ENCODE results near the gene MXRA5. TPM values are rescaled to one million over a fixed set of nuclear protein-coding genes. Genes with fewer than 3 reads are reported as not detected.
A peak's percentile ranks its signal among the peaks of the same experiment; 100 is the strongest.
"Not testable (repeated sequence)": the region's sequence is repeated elsewhere in the genome, so short reads cannot be mapped to it uniquely, and the experiment has no call there.

The MXRA5 gene, protein sequence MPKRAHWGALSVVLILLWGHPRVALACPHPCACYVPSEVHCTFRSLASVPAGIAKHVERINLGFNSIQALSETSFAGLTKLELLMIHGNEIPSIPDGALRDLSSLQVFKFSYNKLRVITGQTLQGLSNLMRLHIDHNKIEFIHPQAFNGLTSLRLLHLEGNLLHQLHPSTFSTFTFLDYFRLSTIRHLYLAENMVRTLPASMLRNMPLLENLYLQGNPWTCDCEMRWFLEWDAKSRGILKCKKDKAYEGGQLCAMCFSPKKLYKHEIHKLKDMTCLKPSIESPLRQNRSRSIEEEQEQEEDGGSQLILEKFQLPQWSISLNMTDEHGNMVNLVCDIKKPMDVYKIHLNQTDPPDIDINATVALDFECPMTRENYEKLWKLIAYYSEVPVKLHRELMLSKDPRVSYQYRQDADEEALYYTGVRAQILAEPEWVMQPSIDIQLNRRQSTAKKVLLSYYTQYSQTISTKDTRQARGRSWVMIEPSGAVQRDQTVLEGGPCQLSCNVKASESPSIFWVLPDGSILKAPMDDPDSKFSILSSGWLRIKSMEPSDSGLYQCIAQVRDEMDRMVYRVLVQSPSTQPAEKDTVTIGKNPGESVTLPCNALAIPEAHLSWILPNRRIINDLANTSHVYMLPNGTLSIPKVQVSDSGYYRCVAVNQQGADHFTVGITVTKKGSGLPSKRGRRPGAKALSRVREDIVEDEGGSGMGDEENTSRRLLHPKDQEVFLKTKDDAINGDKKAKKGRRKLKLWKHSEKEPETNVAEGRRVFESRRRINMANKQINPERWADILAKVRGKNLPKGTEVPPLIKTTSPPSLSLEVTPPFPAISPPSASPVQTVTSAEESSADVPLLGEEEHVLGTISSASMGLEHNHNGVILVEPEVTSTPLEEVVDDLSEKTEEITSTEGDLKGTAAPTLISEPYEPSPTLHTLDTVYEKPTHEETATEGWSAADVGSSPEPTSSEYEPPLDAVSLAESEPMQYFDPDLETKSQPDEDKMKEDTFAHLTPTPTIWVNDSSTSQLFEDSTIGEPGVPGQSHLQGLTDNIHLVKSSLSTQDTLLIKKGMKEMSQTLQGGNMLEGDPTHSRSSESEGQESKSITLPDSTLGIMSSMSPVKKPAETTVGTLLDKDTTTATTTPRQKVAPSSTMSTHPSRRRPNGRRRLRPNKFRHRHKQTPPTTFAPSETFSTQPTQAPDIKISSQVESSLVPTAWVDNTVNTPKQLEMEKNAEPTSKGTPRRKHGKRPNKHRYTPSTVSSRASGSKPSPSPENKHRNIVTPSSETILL (N-terminal part only)
- polyA plus RNA-seq (ENCODE audit: insufficient read length in 4 of 4), result 10 to 100 TPM in 3 of 4 donors, 1 to 10 TPM in 1; 7.1 to 83.7 (median 10.6) TPM

DNA sequence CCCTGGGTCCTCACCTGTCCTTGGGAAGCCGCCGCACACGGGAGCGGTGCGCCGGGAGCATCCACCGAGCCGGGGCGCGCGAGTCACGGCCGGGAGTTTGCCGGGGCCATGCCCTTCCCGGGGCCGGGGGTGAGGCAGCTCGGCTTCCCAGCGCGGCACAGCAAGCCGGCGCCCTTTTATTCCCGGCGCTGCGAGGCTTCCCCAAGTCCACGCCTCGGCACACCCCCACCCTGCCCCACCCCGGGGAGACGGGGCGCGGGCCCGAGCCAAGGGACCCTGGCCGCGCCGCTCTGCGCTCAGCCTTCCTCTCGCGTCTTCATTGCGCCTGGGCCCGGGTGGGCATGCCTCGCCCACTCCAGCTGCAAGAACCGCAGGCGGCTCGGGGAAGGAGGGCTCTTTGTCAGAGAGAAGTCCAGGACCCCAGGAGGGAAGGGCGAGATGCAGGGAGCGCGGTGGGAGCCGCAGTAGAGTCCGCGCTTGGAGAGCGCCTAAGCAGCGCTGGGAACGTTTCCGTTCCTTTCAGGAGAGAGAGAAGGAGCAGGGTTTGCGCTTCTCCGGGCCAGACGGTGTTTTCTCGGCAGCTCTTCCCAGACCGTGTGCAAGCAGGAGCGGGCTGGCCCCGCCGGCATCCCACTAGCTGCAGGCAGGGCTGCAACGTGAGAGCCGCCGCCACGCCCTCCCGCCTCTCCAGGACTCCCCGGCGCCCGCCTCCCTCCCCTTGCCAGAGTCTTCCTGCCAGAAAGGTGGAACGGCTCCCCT, at the start of gene MXRA5:
Gene MXRA5 (minus strand): TSS at position 152 of the 759 bp plus-strand sequence. CDS start 2,819 bp downstream, outside the sequence.
- no peak for DNase-seq (ENCODE audit: low read depth in 4 of 4, low spot score in 3 of 4)

DNA sequence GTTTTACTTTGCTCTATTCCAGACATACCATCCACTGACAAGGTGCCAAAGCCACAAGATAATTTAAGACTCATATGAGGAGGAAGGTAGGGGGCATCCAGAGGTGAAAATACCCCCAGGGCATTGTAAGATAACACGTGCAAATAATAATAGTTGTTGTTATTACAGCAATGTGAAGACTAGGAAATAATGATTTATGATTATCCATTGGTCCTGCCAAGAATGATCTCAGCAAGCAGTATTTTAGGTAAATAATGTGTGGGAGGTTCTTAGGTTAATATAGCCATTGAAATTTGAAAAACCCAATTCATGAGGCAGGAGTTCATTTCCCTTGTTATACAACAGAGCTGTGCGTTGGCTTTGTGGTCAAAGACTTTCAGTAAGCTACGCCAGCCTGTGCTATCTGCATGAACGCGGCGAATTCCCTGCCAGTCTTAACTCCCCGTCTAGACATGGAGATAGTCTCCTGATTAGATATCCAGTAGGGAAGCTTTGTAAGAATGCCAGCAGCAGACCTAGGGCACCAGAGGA, 47.2 kb upstream of the MXRA5 start:
- no peak for DNase-seq (ENCODE audit: low read depth in 4 of 4, low spot score in 3 of 4)

DNA sequence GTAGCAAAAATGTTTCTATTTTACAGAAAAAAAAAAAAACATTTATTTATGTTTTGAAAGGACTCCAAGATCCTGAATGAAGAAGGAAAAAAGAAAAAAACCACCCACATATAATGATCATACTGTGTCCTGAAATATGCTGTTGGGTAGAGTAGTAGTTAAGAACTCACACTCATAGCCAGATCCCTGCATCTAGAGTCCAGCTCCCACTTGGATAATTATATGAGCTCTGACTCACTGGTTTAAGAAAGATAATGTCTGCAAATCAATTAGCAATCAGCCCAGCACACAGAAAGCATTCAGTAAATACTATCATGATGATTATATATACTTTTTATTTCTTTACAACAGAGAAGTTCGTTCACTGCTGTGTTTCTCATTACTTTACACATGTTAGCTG, 46.7 kb upstream of the MXRA5 start:
- DNase-seq (ENCODE audit: low read depth in 4 of 4, low spot score in 3 of 4), result no peak

DNA sequence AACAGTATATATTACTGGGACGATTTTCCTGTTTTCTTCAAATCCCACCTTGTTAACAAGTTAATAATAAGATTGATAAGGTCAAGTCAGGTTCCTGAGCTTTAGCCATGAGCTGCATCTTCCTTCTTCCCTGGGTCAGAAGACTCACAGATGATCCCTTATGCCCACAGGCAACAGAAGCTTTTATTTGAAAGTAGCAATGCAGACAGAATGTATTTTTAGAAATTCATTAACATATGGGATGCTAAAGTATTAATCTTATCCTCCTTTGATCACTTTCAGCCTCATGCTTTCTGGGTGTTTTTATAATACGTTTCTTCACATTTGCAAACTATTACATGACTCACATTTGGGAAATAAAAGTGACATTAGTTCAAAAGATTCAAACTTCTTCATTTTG, 42.0 kb upstream of the MXRA5 start:
- DNase-seq (ENCODE audit: low read depth in 4 of 4, low spot score in 3 of 4), result no peak

DNA sequence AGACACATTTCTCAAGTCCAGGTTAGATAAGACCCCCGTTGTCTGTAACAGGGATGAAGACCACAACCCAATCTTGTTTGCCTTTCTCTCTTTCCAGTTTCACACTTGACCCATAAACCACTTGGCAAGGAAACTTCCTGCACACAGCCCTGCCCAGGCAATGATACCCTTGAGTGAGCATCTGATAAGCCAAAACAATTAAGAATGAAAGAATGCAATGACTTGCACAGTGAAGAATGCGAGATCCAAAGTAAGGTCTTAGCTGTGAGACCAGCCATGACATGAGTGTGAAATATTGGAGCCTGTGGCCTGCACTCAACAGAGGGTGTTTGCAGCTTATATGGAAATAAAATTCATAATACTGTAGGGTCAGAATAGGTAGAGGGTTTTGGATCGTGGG, 37.9 kb upstream of the MXRA5 start:
- peak in 3 of 4 donors; percentile 0 to 29 (median 6) for DNase-seq (ENCODE audit: low read depth in 4 of 4, low spot score in 3 of 4)

DNA sequence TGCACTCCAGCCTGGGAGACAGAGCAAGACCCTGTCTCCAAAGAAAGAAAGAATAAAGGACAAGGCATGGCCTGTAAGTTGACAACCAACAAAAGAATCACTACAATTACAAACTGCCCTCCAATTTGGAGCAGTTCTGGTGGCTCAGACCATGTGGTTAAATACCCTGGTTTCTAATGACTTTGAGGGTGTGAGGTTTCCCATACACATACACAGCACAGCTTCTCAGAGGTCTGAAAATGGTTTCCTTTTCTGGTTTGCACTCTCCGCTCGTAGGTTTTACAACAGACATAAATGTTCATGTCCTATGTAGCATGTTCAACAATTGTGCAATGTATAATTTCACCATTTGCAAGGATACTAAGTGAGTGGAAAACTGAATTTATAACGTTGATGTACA, 34.2 kb upstream of the MXRA5 start:
- no peak for DNase-seq (ENCODE audit: low read depth in 4 of 4, low spot score in 3 of 4)

DNA sequence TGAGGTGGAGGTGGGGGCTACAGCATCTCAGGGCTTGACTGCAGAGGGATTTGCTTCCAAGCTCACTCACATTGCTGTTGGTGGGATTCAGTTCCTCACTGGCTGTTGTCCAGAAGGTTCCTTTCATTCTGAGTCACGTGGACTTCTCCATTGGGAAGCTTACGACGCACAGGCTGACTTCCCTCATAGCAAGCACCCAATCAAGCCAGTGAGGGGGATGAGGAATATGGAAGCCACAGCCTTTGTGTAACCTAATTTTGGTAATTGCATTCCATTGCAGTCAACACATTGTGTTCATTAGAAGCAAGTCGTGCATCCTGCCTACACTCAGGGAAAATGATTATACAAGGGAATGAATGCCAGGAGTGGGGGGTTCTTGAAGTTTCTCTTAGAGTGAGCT, 32.7 kb upstream of the MXRA5 start:
- no peak for DNase-seq (ENCODE audit: low read depth in 4 of 4, low spot score in 3 of 4)

DNA sequence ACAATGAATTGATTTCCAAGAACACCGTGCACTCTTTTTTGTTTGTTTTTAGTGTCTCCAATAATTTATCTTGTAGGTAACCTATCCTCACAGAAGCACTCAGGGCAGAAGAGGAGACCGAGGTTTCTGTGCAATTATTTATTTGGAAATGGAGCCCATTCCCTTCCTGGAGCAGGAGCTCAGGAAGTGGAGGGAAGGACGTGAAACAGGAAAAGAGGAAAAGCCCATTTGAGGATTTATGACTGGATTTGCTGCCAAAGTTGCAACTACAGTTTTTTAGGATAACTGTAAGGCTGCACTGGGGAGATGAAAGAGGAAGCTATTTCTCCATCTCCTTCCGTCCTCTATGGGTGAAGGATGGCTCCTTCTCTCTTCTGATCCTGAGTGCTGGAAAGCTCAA, 31.7 kb upstream of the MXRA5 start:
- no peak for DNase-seq (ENCODE audit: low read depth in 4 of 4, low spot score in 3 of 4)

DNA sequence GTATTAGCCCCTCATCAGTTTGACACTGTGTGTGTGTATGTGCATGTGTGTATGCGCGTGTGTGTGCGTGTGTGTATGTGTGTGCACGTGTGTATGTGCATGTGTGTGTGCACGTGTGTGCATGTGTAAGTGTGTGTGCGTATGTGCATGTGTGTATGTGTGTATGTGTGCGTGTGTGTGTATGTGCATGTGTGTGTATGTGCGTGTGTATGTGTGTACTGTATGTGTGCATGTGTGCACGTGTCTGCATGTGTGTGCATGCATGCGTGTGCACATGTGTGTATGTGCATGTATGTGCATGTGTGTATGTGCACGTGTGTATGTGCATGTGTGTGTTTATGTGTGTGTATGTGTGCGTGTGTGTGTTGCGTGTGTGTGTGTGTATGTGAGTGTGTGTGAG, 31.1 kb upstream of the MXRA5 start:
- DNase-seq (ENCODE audit: low read depth in 4 of 4, low spot score in 3 of 4), result no peak

DNA sequence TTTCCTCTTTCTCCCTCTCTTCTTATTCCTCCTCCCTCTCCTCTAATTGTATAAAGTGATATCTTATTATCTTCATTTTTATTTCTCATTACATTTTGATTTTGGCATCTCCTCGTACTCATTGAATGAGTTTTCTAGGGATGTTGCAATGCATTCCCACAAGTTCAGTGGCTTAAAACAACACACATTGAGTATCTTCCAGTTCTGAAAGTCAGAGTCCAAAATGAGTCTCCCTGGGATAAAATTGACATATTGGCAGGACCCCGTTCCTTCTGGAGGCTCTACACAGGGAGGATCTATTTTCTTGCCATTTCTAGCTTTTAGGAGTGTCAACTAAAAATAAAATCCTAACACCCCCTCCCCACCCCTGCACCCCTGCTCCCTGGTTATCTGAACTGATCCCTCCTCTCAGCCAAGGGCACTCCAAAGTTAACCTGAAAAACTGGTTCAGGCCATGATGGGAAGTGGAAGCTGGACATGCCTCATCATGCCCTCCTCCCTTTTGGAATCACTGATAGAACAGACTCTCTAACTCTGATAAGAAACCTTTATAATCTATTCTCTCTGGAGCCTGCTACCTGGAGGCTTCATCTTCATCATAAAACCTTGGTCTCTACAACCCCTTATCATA, 29.5 kb upstream of the MXRA5 start:
- DNase-seq (ENCODE audit: low read depth in 4 of 4, low spot score in 3 of 4), result not testable (repeated sequence)

DNA sequence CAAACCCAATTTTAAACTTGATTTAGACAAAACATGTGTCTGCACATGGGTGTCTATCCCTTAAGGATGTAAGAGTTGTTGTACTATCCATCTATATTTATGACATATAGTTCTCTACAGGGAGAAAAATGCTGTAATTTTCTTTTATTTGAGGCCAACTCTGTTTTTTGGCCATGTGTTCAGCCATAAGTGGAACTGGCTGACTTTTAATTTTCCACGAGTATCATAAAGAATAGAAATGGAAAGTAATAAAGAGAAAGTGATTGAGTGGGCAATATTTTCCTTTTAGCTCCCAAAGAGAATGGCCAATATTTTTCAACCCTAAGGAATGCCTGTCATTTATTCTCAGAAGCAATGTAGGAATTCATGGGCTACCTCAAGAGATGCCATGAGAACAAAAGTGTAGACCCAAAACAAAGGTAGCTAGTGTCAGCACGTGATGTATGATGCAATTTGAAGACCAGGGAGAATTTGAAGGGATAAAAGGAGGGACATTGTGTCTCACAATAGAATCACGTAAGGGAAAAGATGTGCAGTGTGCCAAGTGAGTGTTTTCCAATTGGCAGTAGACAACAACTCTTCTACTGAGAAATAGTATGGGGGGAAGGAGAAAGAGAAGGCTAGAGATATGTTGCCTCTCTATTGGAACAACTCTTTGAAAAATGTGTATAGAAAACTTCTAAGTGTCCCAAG, 27.8 kb upstream of the MXRA5 start:
- no peak for DNase-seq (ENCODE audit: low read depth in 4 of 4, low spot score in 3 of 4)

DNA sequence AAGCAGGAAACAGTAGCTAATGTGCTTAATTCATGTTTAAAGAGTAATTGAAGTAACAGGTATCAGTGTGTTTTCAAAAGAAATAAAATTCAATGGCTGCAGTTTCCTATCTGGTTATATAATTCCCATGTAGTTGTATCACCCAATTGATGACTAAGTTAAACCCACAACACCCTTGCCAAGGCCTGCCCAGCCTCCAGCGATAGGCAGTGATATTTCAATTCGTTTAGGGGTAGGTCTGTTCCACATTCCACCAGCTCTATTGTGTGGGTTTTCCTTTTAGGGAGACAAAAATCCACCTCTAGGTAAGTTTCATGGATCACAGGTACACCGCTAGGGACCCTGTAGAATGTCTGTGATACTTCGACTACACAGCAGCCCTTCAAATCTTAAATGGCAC, 24.7 kb upstream of the MXRA5 start:
- no peak for DNase-seq (ENCODE audit: low read depth in 4 of 4, low spot score in 3 of 4)

DNA sequence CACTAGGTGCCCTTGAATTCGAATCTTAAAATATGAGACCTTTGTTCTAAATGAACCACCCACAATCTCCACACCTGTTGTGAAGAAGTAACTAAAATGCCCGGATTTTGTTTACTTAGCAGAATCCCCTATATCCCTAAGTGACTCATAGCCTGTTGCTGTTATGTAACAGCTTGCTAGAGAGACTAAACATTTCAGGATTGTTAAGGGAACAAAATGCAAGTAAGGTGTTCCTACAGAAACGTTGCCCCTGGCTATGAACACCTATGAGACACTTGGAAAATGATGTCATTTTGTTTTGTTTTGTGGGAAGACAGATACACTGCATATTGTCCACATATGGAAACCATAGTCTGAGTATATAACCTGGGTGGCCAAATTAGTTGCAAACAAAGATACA, 24.2 kb upstream of the MXRA5 start:
- DNase-seq (ENCODE audit: low read depth in 4 of 4, low spot score in 3 of 4), result no peak

DNA sequence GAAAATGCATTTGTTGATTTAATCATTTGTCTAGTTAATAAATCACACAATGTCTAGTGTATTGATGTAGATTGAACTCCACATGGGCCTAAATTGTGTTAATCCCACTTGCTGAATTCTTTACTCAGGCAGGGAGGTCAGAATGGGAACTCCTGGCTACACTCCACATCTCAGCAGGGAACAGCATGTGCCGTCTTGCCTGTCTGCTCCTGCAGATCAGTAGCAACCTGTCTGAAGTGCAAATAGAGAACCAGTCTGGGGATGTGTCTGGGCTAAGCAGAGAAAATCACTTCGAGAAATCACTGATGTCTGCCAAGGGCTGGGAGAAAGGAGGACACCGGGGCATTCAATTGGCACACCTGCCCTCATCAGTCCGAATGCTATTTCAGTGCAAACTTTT, 16.5 kb upstream of the MXRA5 start:
- DNase-seq (ENCODE audit: low read depth in 4 of 4, low spot score in 3 of 4), result no peak

DNA sequence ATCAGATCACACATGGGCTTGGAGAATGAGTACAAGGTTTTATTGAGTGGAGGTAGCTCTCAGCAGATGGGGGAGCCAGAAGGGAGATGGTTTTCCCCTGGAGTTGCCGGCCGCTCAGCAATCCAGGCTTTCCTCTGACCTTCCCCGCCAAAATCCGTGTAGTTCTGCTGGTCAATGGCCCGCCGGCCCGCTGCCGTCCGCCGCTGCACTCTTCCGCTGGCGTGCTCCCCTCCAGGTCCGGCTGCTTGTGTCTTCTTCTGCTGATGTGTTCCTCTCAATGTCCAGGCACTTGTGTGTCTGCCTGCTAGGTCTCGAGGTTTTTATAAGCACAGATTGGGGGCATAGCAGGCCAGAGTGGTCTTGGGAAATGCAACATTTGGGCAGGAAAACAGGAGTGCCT, 14.4 kb upstream of the MXRA5 start:
- no peak for DNase-seq (ENCODE audit: low read depth in 4 of 4, low spot score in 3 of 4)

DNA sequence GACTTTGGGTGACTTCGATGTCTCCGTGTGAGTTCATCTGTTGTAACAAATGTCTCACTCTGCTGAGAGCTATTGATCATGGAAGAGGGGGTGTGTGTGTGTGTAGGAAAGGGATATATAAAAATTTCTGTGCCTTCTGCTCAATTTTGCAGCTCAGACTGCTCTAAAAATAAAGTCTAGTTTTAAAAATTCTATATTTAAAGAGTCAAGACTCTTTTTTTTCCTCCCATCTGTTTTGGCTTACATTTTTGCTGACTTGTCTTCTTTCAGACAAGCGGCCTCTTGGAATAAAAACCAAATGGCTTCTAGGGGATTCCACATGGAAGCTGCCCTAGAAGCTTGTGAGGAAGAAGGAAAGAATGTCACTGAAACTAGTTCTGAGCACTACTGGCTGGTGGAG, 6.3 kb upstream of the MXRA5 start:
- not testable (repeated sequence) for DNase-seq (ENCODE audit: low read depth in 4 of 4, low spot score in 3 of 4)

DNA sequence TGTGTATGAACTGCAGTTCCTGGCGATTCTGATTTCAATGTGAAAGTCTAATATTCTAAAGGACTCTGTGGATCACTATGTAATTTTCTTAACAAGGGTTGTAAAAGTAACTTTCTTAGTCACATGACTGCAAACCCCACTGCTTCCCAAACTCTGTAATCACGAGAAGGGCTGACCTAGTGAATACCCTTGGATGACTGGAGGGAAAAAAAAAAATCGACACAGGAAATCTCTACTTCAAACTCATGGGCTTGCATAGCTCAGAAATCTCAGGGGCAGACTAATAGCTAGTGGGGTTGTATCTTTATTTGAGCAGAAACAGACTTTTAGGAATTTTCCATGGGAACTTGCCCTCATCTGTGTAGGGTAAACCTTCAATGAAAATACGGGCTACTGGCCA, 4.8 kb upstream of the MXRA5 start:
- DNase-seq (ENCODE audit: low read depth in 4 of 4, low spot score in 3 of 4), result no peak

DNA sequence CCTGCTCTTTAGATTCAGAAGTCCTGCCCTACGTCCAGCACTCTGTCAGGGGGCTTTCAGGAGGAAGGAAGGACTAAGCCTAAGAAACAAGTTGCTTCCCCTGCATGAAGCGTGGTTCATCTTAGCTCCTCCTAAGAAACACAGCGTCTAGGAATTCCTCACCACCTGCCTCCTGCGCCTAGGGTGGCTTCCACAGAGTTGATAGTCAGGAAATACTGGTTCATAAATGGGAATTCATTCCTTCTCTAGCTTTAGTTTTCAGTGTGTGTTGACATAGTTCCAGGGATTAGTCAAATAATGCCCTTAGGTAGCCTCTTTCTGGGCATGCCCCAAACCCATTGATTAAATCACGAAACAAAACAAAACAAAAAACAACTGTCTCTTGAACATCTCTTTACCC, 1.7 kb upstream of the MXRA5 start:
- DNase-seq (ENCODE audit: low read depth in 4 of 4, low spot score in 3 of 4), result no peak

Data from left renal pelvis (tissue), 4 donors.